ENCODE results near the gene GALNT2. TPM values are rescaled to one million over a fixed set of nuclear protein-coding genes. Genes with fewer than 3 reads are reported as not detected.

The GALNT2 gene
- total and polyA plus RNA-seq, 9 of the 15 experiments (the other 6 are each of a cell fraction or from before 2014, with no cell fraction given): 1.6 to 106 (median 51.9) TPM

DNA sequence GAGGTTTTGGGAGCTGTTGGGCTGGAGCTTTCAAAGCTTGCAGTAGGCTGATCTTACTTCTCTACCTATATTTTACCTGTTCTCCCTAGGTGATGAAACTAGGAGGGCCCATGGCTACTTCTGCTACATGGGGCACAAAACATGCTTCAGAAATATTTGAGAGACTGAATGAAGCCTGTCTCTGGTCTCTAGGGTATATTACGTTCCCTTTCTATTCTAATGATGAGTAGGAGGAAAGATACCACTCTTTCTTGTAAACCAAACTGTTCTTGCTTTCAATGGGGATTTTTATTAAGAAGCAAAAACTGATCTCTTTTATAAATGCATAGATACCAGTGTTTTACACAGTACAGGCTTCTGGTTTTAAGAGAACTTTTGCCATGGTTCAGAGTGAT, 103.1 kb downstream of the GALNT2 start:
- Histone ChIP-seq H3K36me3 (ENCODE audit: control insufficient read depth, insufficient read depth, low read length) (peaks cover 3% of the 10 kb centered on the region; the same call in 1 of the 3 replicates), H3K4me1 (replicated peaks in 1 of 2; ENCODE audit: control insufficient read depth in 2 of 2, insufficient read depth in 2 of 2, low read length in 2 of 2) (peaks cover 18 to 36% of the 10 kb centered on the region in 2 experiments), H3K4me2 (ENCODE audit: insufficient read depth, low read length) (no peak overlapping the region), H3K79me2 (ENCODE audit: control insufficient read depth, insufficient read depth, low read length) (peaks cover 70% of the 10 kb centered on the region), H3K27me3 (ENCODE audit: control insufficient read depth in 2 of 2, insufficient read depth in 2 of 2, low read length in 2 of 2) (no peaks in the 10 kb centered on the region), H3K9ac (ENCODE audit: insufficient read depth in 1 of 2, low read depth in 2 of 2, low read length in 2 of 2) (no peak overlapping the region), H3K9me1 (ENCODE audit: control insufficient read depth, insufficient read depth, low read length) (no peaks in the 10 kb centered on the region), H2AFZ (ENCODE audit: low read depth, low read length) (no peak overlapping the region), H3K9me3 (replicated peaks; ENCODE audit: control insufficient read depth, insufficient read depth, low read depth, low read length) (peaks cover 4% of the 10 kb centered on the region; the same call in 1 of the 2 replicates), H3K27ac (ENCODE audit: extremely low read depth, low read depth, low read length) (no peak overlapping the region), H3K4me3 (no peak overlapping the region), H4K20me1 (replicated peaks; ENCODE audit: control insufficient read depth, insufficient read depth, low read length) (no peaks in the 10 kb centered on the region)
- TF ChIP-seq DACH1 (IDR thresholded peaks at IDR 0.05; ENCODE audit: partially characterized antibody) (no peak), CBFB (CRISPR knock-in tag; IDR thresholded peaks at IDR 0.05) (no peak), ZNF174 (CRISPR knock-in tag; IDR thresholded peaks at IDR 0.05) (no peak), BCL6 (CRISPR knock-in tag; IDR thresholded peaks at IDR 0.05) (no peak), SUPT5H (IDR thresholded peaks at IDR 0.05) (no peak), CBX2 (IDR thresholded peaks at IDR 0.05; ENCODE audit: insufficient read depth, low read length, poor library complexity, severe bottlenecking) (no peak), GTF2A2 (tag; IDR thresholded peaks at IDR 0.05) (no peak), TGIF2 (CRISPR knock-in tag; IDR thresholded peaks at IDR 0.05) (no peak)
- TF ChIP-seq, protein P1, sequence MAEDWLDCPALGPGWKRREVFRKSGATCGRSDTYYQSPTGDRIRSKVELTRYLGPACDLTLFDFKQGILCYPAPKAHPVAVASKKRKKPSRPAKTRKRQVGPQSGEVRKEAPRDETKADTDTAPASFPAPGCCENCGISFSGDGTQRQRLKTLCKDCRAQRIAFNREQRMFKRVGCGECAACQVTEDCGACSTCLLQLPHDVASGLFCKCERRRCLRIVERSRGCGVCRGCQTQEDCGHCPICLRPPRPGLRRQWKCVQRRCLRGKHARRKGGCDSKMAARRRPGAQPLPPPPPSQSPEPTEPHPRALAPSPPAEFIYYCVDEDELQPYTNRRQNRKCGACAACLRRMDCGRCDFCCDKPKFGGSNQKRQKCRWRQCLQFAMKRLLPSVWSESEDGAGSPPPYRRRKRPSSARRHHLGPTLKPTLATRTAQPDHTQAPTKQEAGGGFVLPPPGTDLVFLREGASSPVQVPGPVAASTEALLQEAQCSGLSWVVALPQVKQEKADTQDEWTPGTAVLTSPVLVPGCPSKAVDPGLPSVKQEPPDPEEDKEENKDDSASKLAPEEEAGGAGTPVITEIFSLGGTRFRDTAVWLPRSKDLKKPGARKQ (CRISPR knock-in tag; IDR thresholded peaks at IDR 0.05): no peak
- TF ChIP-seq, protein P2, sequence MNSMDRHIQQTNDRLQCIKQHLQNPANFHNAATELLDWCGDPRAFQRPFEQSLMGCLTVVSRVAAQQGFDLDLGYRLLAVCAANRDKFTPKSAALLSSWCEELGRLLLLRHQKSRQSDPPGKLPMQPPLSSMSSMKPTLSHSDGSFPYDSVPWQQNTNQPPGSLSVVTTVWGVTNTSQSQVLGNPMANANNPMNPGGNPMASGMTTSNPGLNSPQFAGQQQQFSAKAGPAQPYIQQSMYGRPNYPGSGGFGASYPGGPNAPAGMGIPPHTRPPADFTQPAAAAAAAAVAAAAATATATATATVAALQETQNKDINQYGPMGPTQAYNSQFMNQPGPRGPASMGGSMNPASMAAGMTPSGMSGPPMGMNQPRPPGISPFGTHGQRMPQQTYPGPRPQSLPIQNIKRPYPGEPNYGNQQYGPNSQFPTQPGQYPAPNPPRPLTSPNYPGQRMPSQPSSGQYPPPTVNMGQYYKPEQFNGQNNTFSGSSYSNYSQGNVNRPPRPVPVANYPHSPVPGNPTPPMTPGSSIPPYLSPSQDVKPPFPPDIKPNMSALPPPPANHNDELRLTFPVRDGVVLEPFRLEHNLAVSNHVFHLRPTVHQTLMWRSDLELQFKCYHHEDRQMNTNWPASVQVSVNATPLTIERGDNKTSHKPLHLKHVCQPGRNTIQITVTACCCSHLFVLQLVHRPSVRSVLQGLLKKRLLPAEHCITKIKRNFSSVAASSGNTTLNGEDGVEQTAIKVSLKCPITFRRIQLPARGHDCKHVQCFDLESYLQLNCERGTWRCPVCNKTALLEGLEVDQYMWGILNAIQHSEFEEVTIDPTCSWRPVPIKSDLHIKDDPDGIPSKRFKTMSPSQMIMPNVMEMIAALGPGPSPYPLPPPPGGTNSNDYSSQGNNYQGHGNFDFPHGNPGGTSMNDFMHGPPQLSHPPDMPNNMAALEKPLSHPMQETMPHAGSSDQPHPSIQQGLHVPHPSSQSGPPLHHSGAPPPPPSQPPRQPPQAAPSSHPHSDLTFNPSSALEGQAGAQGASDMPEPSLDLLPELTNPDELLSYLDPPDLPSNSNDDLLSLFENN (IDR thresholded peaks at IDR 0.05; ENCODE audit: low read depth in 2 of 2, low read length in 2 of 2): no peak
- TF ChIP-seq, protein P3, sequence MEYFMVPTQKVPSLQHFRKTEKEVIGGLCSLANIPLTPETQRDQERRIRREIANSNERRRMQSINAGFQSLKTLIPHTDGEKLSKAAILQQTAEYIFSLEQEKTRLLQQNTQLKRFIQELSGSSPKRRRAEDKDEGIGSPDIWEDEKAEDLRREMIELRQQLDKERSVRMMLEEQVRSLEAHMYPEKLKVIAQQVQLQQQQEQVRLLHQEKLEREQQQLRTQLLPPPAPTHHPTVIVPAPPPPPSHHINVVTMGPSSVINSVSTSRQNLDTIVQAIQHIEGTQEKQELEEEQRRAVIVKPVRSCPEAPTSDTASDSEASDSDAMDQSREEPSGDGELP (CRISPR knock-in tag; IDR thresholded peaks at IDR 0.05; ENCODE audit: borderline replicate concordance): no peak
- TF ChIP-seq, protein P4, sequence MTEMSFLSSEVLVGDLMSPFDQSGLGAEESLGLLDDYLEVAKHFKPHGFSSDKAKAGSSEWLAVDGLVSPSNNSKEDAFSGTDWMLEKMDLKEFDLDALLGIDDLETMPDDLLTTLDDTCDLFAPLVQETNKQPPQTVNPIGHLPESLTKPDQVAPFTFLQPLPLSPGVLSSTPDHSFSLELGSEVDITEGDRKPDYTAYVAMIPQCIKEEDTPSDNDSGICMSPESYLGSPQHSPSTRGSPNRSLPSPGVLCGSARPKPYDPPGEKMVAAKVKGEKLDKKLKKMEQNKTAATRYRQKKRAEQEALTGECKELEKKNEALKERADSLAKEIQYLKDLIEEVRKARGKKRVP (CRISPR knock-in tag; IDR thresholded peaks at IDR 0.05): no peak
- DNase-seq (ENCODE audit: extremely low read depth in 1 of 4, low spot score in 3 of 4) (no peak), FAIRE-seq (no peak), ATAC-seq (no peak)
- 87% methylated on average over 1 of the region's 1 CpG for WGBS (ENCODE audit: insufficient coverage, low coverage, missing lambda C conversion rate)
- POLR2A ChIA-PET: interaction anchor here (0.6 to 1.1 kb wide), 2 partner anchors 9 to 717 kb away, joined by 3 read pairs; no protein-coding TSS in a partner anchor
- in situ Hi-C loops (cut with MboI) (no loop called here), intact Hi-C loops (cut with micrococcal nuclease) (loop anchor here (10.0 kb wide), 1 partner anchor 325 kb away; no protein-coding TSS in a partner anchor)
- BruUV-seq (replicated peaks): no TSS peak
- CTCF ChIA-PET (ENCODE audit: low intra/inter-chr PET ratio): no interaction called here

Data from K562 (cell line).